Mesothelial cell of epicardium (in vitro differentiated cells): ENCODE measurements around the gene CCL26. TPM values are rescaled to one million over a fixed set of nuclear protein-coding genes. Genes with fewer than 3 reads are reported as not detected.
"Not testable (repeated sequence)": the region's sequence is repeated elsewhere in the genome, so short reads cannot be mapped to it uniquely, and the experiment has no call there.

Experiments used
- DNase-seq, 2 experiments: peaks; one replicate each; pipeline ENCODE4 v3.0.0; 2021; ENCODE audit warnings: low spot score in 2 of 2; ENCODE audit not compliant: unreplicated experiment in 2 of 2
- H3K27ac Mint-ChIP-seq: 2 replicates; pipeline ENCODE4 v1.8.0; 2021; ENCODE audit warnings: mixed read lengths
- H3K27me3 Mint-ChIP-seq: 2 replicates; pipeline ENCODE4 v1.8.0; 2021; ENCODE audit warnings: low read depth, mixed read lengths
- H3K36me3 Mint-ChIP-seq: 2 replicates; pipeline ENCODE4 v1.8.0; 2021; ENCODE audit warnings: mixed read lengths
- H3K4me1 Mint-ChIP-seq: 2 replicates; pipeline ENCODE4 v1.8.0; 2021; ENCODE audit warnings: mixed read lengths
- H3K4me3 Mint-ChIP-seq: 2 replicates; pipeline ENCODE4 v1.8.0; 2021; ENCODE audit warnings: mild to moderate bottlenecking, moderate library complexity, mixed read lengths
- H3K9me3 Mint-ChIP-seq: 2 replicates; pipeline ENCODE4 v1.8.0; 2021; ENCODE audit warnings: mixed read lengths
- total RNA-seq: library from RNA; stranded (reverse); gene quantifications from 3 replicates; pipeline ENCODE4 v1.2.1, GENCODE V29; 2021
- TF ChIP-seq, protein P1 (sequence below): fragments of 200-600 bp; sonication (generic); IDR thresholded peaks from one replicate; pipeline ENCODE4 v1.5.0; 2021; ENCODE audit warnings: antibody characterized with exemption; ENCODE audit not compliant: unreplicated experiment

Gene CCL26
- total RNA-seq, 1 donor from 2014 or later, result not detected

DNA sequence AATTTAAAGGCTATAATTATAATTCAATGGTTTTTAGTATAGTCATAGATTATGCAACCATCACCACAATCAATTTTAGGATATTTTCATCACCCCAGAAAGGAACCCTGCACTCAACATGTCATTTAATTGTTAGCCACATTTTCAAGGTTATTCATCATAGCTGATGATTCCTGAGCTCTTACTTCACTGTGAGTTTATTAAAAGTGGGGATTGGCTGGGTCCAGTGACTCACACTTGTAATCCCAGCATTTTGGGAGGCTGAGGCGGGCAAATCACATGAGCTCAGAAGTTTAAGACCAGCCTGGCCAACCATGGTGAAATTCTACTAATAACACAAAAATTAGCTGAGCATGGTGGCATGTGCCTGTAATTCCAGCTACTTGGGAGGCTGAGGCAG lies 787 bp downstream of the CCL26 start:
- TF ChIP-seq, protein P1, sequence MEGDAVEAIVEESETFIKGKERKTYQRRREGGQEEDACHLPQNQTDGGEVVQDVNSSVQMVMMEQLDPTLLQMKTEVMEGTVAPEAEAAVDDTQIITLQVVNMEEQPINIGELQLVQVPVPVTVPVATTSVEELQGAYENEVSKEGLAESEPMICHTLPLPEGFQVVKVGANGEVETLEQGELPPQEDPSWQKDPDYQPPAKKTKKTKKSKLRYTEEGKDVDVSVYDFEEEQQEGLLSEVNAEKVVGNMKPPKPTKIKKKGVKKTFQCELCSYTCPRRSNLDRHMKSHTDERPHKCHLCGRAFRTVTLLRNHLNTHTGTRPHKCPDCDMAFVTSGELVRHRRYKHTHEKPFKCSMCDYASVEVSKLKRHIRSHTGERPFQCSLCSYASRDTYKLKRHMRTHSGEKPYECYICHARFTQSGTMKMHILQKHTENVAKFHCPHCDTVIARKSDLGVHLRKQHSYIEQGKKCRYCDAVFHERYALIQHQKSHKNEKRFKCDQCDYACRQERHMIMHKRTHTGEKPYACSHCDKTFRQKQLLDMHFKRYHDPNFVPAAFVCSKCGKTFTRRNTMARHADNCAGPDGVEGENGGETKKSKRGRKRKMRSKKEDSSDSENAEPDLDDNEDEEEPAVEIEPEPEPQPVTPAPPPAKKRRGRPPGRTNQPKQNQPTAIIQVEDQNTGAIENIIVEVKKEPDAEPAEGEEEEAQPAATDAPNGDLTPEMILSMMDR, result no peak
- Mint-ChIP-seq H3K4me3 (no peak overlapping the region), H3K27ac (no peak overlapping the region), H3K4me1 (no peaks in the 10 kb centered on the region), H3K36me3 (no peaks in the 10 kb centered on the region), H3K9me3 (no peaks in the 10 kb centered on the region), H3K27me3 (no peaks in the 10 kb centered on the region)
- no peak for DNase-seq

DNA sequence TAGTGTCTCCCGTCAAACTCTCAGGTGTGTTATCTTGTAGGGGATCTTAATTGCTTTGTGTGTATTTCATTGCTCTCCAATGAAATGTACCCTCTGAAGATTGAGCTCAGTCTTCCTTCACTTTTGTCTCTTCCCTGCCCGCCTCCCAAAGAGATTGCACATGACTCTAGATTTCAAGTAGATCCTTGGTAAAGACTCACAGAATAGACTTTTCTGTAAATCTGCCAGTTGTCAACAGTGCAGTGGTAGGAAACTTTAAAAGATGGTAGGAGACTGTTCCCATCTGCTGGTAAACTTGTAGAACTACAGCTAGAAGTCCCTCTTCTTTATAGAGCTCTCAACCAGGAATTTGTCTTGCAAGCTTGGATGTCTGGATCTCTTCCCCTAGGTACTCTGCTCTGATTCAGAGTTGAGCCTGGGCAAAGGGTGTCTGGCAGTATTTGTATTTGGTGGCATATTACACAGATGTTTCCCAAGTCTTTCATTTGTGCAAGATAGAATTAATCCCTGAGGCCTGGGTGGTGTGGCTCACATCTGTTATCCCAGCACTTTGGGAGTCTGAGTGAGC lies 9.6 kb downstream of the CCL26 start:
- Mint-ChIP-seq H3K27me3 (no peaks in the 10 kb centered on the region), H3K4me3 (no peak overlapping the region), H3K4me1 (peaks cover 3% of the 10 kb centered on the region), H3K27ac (no peak overlapping the region), H3K36me3 (no peaks in the 10 kb centered on the region), H3K9me3 (no peaks in the 10 kb centered on the region)
- TF ChIP-seq, protein P1, result peak; percentile 66
- no peak for DNase-seq

DNA sequence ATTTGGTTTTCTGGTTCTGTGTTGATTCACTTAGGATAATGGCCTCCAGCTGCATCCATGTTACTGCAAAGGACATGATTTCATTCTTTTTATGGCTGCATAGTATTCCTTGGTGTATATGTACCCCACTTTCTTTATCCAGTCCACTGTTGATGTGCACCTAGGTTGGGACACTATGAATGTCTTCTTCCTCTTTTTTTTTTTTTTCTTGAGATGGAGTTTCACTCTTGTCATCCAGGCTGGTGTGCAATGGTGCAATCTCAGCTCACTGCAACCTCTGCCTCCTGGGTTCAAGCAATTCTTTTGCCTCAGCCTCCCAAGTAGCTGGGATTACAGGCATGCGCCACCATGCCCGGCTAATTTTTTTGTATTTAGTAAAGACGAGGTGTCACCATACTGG lies 10.2 kb downstream of the CCL26 start:
- DNase-seq, H3K27me3 Mint-ChIP-seq, H3K27ac Mint-ChIP-seq, H3K4me3 Mint-ChIP-seq, H3K9me3 Mint-ChIP-seq, H3K4me1 Mint-ChIP-seq, H3K36me3 Mint-ChIP-seq: not testable (repeated sequence)

DNA sequence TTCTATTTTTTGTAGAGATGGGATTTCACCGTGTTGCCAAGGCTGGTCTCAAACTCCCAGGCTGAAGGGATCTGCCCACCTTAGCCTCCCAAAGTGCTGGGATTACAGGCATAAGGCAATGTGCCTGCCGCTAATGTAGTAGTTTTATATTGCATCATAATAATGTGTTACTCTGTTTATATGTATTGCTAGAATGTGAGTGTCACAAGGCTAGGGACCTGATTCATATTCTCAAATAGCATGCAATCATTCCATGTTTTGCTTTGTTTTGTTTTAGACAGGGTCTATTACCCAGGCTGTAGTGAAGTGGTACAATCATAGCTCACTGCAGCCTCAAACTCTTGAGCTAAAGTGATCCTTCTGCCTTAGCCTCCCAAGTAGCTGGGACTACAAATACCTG lies 13.5 kb downstream of the CCL26 start:
- H3K4me3 Mint-ChIP-seq, result no peak overlapping the region
- H3K4me1 Mint-ChIP-seq, result peaks cover 5% of the 10 kb centered on the region
- H3K27ac Mint-ChIP-seq, result no peak overlapping the region
- no peak for DNase-seq
- TF ChIP-seq, protein P1, result no peak
- no peaks in the 10 kb centered on the region for H3K36me3 Mint-ChIP-seq
- H3K9me3 Mint-ChIP-seq, result peaks cover 4% of the 10 kb centered on the region
- H3K27me3 Mint-ChIP-seq, result no peaks in the 10 kb centered on the region

DNA sequence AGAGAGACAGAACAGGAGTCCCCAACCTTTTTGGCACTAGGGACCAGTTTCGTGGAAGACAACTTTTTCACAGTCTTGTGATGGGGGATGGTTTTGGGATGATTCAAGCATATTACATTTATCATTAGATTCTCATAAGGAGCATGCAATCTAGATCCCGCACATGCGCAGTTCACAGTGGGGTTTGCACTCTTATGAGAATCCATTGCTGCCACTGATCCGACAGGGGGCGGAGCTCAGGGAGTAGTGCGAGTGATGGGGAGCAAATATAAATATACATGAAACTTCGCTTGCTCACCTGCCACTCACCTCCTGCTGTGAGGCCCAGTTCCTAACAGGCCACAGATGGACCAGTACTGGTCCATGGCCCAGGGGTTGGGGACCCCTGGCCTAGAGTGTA lies 14.2 kb downstream of the CCL26 start:
- no peaks in the 10 kb centered on the region for H3K36me3 Mint-ChIP-seq
- TF ChIP-seq, protein P1, result no peak
- H3K27ac Mint-ChIP-seq, result no peak overlapping the region
- peaks cover 7% of the 10 kb centered on the region for H3K4me1 Mint-ChIP-seq
- no peak overlapping the region for H3K4me3 Mint-ChIP-seq
- no peaks in the 10 kb centered on the region for H3K27me3 Mint-ChIP-seq
- H3K9me3 Mint-ChIP-seq, result peaks cover 4% of the 10 kb centered on the region
- DNase-seq, result no peak

DNA sequence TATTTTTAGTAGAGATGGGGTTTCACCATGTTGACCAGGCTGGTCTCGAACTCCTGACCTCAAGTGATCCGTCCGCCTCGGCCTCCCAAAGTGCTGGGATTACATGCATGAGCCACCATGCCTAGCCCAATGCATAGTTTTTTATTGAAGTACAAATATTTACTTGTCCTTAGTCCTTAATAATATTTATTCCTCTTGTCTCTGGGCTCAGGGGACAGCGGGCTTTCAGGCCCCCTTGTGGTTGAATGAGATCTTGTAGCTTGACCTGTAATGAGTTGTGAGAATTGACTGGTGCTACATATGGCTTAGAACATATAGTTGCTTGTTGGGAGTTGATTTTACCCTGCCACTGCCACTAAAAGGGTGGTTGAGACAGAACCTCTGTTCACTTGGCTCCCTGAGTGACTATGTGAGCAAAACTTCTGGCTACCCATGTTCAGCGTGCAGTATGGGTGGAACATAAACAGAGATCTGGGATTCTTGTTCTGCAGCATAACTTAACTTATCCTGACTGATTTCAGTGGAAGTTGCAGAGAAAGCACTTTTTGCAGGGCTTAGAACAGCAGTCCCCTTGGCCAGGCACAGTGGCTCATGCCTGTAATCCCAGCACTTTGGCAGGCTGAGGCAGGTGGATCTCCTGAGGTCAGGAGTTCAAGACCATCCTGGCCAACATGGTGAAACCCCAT lies 14.9 kb downstream of the CCL26 start:
- H3K27ac Mint-ChIP-seq, result no peak overlapping the region
- peaks cover 4% of the 10 kb centered on the region for H3K4me1 Mint-ChIP-seq
- TF ChIP-seq, protein P1, result peak; percentile 46
- DNase-seq, result no peak
- peaks cover 4% of the 10 kb centered on the region for H3K9me3 Mint-ChIP-seq
- no peaks in the 10 kb centered on the region for H3K27me3 Mint-ChIP-seq
- H3K36me3 Mint-ChIP-seq, result no peaks in the 10 kb centered on the region
- H3K4me3 Mint-ChIP-seq, result no peak overlapping the region
